HG02610 (cell line): ENCODE data around the gene STOX1.
A peak's percentile ranks its signal among the peaks of the same experiment; 100 is the strongest.
"Not testable (repeated sequence)": the region's sequence is repeated elsewhere in the genome, so short reads cannot be mapped to it uniquely, and the experiment has no call there.

Source experiments
- ATAC-seq: cut with Tn5 transposase; IDR thresholded peaks from one replicate; pipeline ENCODE4 v1.9.1; 2021; ENCODE audit warnings: mild to moderate bottlenecking, moderate library complexity; ENCODE audit not compliant: unreplicated experiment

Gene STOX1

GRCh38 chr10:68826764-68827591, at the start of gene STOX1:
STOX1 (plus strand) TSS chr10:68827531; CDS start chr10:68827624, 93 bp downstream.
- peak; percentile 68 for ATAC-seq

GRCh38 chr10:68781613-68782574, 45.4 kb upstream of the STOX1 start:
- no peak for ATAC-seq

GRCh38 chr10:68784476-68784875, 42.9 kb upstream of the STOX1 start:
- ATAC-seq, result no peak

- no peak for ATAC-seq
Measured at GRCh38 chr10:68787813-68788212, 39.5 kb upstream of the STOX1 start.

- no peak for ATAC-seq
Measured at GRCh38 chr10:68790476-68790875, 36.9 kb upstream of the STOX1 start.

GRCh38 chr10:68792115-68792514, 35.2 kb upstream of the STOX1 start:
- ATAC-seq, result no peak

GRCh38 chr10:68795886-68796532, 31.3 kb upstream of the STOX1 start:
- no peak for ATAC-seq

- no peak for ATAC-seq
Measured at GRCh38 chr10:68796605-68797004, 30.7 kb upstream of the STOX1 start.

- no peak for ATAC-seq
Measured at GRCh38 chr10:68800211-68800610, 27.1 kb upstream of the STOX1 start.

- no peak for ATAC-seq
Measured at GRCh38 chr10:68804692-68805091, 22.6 kb upstream of the STOX1 start.

- ATAC-seq, result not testable (repeated sequence)
Measured at GRCh38 chr10:68810830-68811229, 16.5 kb upstream of the STOX1 start.

- ATAC-seq, result no peak
Measured at GRCh38 chr10:68811314-68812009, 15.9 kb upstream of the STOX1 start.

GRCh38 chr10:68812420-68812819, 14.9 kb upstream of the STOX1 start:
- ATAC-seq, result no peak

- no peak for ATAC-seq
Measured at GRCh38 chr10:68813559-68813958, 13.8 kb upstream of the STOX1 start.

GRCh38 chr10:68816796-68817412, 10.4 kb upstream of the STOX1 start:
- ATAC-seq, result no peak

GRCh38 chr10:68820359-68820758, 7.0 kb upstream of the STOX1 start:
- not testable (repeated sequence) for ATAC-seq

GRCh38 chr10:68822626-68823025, 4.7 kb upstream of the STOX1 start:
- not testable (repeated sequence) for ATAC-seq

- peak; percentile 30 for ATAC-seq
Measured at GRCh38 chr10:68827592-68827959, 245 bp downstream of the STOX1 start.

- peak; percentile 31 for ATAC-seq
Measured at GRCh38 chr10:68828083-68828601, 811 bp downstream of the STOX1 start.

GRCh38 chr10:68828833-68829232, 1.5 kb downstream of the STOX1 start:
- ATAC-seq, result no peak
